Measurements from ENCODE around the gene ZNF75A.

ZNF75A gene

DNA sequence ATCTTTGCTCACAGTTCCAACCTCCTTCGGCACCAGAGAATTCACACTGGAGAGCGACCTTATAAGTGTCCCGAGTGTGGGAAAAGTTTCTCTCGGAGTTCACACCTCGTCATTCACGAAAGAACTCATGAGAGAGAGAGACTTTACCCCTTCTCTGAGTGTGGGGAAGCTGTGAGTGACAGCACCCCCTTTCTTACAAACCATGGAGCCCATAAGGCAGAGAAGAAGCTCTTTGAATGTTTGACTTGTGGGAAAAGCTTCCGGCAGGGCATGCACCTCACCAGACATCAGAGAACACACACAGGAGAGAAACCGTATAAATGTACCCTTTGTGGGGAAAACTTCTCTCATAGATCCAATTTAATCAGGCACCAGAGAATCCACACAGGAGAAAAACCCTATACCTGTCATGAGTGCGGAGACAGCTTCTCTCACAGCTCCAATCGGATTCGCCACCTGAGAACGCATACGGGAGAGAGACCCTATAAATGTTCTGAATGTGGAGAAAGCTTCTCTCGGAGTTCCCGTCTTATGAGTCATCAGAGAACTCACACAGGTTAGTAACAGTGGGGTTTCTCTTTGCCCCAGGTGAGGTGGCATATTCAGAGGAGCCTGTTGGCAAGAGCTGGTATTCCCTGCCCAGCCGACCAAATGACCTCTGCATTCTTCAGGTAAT, 15.2 kb upstream of the ZNF75A start:
- no peak for DNase-seq

DNA sequence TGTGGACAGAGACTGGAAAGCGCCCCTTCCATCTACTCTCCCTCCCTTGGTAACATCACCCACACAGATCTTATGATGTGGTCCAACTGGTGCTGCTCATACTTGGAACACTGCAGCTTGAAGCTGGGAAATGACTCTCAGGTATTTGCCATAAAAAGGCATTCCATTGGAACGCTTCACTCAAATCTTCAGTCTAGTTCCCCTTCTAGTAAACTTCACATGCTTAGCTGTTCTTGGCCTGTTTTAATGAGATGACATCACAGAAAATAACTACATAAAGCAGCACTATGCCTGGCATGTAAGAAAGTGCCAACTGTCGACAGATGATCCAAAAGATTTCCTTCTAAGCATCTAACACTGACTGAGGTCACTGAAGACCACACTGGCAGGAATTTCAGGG, 12.7 kb upstream of the ZNF75A start:
- DNase-seq = peak; percentile 12

DNA sequence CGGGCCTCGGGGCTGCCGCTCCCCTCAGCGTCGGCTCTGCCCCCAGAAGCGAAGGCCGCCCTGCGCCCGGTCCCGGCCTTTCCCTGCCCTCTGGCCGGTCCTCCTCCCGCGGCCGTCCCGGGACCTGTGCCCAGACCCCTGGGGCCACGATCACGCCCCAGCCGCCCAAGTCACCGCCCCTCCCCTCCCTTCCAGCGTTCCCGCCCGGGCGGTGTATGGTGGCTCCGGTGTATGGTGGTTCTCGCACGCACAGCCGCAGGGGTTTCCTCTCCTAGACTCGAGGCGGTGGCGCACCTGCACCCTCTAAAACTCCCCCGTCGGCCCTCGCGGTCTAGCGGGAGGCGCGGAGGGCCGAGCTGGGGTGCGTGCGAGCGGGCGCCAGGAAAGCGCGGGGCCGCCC, 10.1 kb upstream of the ZNF75A start:
- DNase-seq = no peak

GRCh38 chr16:3295783-3296182, 9.5 kb upstream of the ZNF75A start:
- no peak for DNase-seq

- no peak for DNase-seq
Measured at GRCh38 chr16:3304370-3304769, 927 bp upstream of the ZNF75A start.

DNA sequence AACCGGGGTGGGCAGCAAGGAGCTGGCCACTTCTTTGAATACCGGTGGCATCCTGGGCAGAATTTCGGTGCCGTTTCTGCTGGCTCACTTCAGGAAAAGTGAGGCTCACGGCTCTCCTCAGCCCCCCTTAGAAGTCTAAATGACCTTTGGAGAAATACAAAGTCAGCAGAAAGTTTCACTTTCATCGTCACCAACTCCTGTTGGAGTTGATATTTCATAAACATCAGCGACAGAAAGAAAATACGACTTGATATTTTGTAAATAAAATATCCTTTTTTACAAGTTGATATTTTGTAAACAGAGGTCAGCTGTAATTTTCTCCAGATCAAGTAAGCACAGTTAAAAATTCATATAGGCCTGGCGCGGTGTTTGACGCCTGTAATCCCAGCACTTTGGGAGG, 781 bp downstream of the ZNF75A start:
- DNase-seq = no peak

DNA sequence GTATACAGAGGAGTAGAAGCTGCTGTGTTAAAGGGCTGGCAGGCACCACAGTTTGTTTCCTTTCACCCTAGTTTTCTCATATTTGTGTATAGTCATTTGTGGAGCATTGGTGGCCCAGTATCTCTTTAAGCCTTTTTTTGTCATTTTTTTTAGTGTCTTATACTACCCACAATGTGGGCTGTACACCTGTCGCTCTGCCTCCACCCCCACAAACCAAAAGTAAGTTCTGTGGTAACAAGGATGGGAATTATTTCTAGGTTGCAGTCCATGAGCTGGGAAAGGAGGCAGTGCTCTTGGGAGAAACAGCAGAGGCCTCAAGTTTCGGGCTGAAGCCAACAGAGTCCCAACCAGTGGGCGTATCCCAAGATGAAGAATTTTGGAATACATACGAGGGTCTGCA, 6.2 kb downstream of the ZNF75A start:
- no peak for DNase-seq

GRCh38 chr16:3317315-3317999, 12.2 kb downstream of the ZNF75A start:
- DNase-seq = peak; percentile 17

DNA sequence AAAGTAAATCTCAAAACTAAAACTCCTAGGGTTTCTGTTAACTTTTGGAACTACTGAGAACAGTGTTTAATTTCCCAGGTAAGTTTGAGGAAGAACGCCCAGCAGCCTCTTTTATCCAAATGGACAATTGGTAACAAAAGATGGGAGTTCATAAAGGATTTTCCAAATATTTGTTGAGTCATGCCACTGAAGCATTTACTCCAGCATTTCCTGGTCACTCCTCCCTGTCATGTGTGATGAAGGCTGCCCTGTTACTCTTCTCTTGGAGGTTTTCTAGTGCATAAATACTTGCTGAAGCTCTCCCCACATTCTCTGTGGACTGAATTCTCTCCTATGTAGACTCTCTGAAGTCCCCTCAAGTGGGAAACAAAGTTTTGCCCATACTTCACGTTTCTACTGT, 16.5 kb downstream of the ZNF75A start:
- DNase-seq = no peak

DNA sequence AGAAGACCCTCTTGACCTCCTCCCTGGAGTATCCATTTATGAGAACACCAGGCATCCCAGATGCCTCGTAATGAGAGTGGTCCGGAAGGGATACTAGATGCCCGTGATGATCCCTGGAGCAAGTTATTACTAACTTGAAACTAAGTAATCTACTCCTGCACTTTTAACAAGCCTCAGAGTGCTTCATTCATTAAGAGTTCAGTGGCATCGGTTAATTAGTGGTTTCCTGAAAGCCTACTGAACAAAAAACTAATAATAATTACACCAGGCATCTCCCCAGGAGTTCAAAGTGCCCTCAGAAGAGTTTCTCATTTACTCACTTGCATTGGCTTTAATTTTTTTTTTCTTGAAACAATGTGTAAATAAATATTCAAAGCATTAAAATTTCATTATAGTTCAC, 22.2 kb downstream of the ZNF75A start:
- DNase-seq = no peak

- no peak for DNase-seq
Measured at GRCh38 chr16:3328104-3328503, 22.8 kb downstream of the ZNF75A start.

DNA sequence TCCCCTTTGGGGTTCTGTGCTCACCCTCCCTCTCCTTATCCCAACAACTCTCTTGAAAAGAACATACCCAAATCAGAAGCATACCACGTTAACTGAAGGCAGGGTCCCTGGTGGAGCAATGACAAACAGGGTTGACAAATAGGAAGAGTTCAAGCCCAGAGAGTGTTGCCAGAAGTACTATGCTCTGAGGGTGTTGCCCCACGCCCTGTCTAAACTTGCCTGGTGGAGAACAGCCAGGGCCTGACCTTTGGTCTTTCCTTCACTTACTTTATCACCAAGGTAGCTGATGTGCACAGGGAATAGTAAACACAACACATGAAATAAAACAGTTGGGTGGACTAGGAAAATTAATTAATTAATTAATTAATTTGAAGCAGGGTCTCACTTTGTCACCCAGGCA, 23.3 kb downstream of the ZNF75A start:
- no peak for DNase-seq

GRCh38 chr16:3346041-3346440, 40.7 kb downstream of the ZNF75A start:
- no peak for DNase-seq

GRCh38 chr16:3347586-3347985, 42.3 kb downstream of the ZNF75A start:
- no peak for DNase-seq

- no peak for DNase-seq
Measured at GRCh38 chr16:3348547-3349167, 43.4 kb downstream of the ZNF75A start.

- DNase-seq = no peak
Measured at GRCh38 chr16:3349175-3349574, 43.9 kb downstream of the ZNF75A start.

GRCh38 chr16:3355589-3355988, 50.3 kb downstream of the ZNF75A start, which contains the start of gene OR2C1:
Gene OR2C1 (plus strand): TSS chr16:3355889. CDS start chr16:3355941, 52 bp downstream.
- no peak for DNase-seq

GRCh38 chr16:3356118-3356517, 50.8 kb downstream of the ZNF75A start:
- no peak for DNase-seq

- no peak for DNase-seq
Measured at GRCh38 chr16:3358871-3359270, 53.6 kb downstream of the ZNF75A start.

DNA sequence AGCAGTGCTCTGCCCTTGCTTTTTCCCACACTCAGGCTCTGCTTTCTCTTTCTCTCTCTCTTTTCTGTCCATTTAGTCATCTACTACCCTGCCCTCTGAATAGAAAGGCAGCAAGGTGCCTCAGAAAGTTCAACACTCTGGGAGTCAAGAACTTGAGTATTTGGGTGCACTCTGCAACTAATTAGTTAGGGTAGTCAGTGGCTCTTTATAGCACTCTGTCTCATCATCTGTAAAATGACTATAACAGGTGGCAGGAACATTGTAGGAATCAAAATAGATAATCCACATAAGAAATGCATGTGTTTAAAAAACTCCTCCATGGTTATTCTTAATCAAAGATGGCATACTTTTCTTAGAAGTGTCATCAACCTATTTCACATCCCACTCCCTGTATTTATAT, 57.6 kb downstream of the ZNF75A start:
- DNase-seq = no peak

- DNase-seq = no peak
Measured at GRCh38 chr16:3363793-3364192, 58.5 kb downstream of the ZNF75A start.

GRCh38 chr16:3364774-3365427, 59.6 kb downstream of the ZNF75A start:
- DNase-seq = peak; percentile 94
